Umbilical cord (tissue), 2 donors: ENCODE data around the gene NXN. TPM values are rescaled to one million over a fixed set of nuclear protein-coding genes. Genes with fewer than 3 reads are reported as not detected.
"Not testable (repeated sequence)": the region's sequence is repeated elsewhere in the genome, so short reads cannot be mapped to it uniquely, and the experiment has no call there.

Experiments
- DNase-seq: peaks from one replicate; pipeline ENCODE4 v3.0.0-alpha.2; 2015; ENCODE audit warnings: low spot score
- total RNA-seq: library from RNA; depleted of rRNA; stranded (reverse); fragments of >200 nt; gene quantifications from one replicate; pipeline ENCODE4 v1.2.3, GENCODE V29; 2014; ENCODE audit warnings: low replicate concordance; ENCODE audit not compliant: insufficient read depth

Gene NXN
- total RNA-seq, 1 donor from 2014 or later = 103 TPM

DNA sequence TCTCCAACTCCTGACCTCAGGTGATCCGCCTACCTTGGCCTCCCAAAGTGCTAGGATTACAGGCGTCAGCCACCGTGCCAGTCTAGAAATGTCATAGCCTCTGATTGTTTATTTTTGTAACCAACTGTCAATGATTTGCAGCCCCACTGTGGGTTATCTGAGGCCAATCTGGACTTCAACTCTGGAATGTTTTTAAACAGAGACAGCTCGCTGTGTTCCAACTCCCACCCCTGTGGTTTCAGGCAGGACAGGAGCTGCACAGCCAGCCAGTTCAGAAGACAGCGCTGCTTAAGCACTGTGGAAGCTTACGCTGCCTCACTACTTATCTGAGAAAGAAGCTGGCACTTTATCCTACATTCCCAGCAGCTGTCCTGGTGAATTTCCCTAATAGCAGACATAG lies 177.9 kb downstream of the NXN start:
- peak; percentile 46 for DNase-seq

DNA sequence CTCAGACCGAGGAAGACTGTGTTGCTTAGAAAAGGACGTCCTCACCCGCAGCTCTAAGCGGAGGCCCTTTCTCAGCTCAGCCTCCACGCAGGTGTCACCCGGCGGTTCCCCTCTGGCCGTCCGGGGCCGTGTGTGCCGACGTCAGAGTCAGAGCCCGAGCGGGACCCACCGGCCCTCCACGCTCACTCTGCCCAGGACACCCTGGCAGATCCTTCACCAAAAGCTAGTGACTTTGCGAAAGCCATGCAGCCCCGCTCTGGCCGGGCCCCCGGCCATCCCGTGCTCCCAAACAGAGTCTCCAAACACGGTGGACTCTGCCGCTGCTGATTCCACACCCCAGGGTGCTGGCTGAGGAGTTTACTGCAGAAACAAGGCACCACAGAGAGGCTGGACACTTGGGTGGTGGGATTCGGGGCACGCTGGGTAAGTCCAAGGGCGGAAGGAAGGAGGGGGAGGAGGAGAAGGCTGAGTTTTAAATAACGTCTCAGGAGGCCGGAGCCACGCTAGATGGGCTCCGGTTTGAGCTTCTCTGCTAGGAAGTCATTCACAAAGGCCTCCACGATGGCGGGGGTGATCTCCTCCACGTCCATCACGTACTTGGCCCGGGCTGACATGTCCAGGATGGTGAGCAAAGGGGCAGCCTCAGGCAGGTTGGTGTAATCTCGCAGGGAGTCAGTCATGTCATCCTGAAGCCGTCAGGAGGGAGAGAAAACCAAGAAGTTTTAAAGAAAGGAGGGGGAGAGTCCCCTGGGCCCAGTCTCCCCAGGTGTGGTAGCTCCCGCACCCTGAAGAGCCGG lies 178.9 kb downstream of the NXN start:
- DNase-seq = no peak

DNA sequence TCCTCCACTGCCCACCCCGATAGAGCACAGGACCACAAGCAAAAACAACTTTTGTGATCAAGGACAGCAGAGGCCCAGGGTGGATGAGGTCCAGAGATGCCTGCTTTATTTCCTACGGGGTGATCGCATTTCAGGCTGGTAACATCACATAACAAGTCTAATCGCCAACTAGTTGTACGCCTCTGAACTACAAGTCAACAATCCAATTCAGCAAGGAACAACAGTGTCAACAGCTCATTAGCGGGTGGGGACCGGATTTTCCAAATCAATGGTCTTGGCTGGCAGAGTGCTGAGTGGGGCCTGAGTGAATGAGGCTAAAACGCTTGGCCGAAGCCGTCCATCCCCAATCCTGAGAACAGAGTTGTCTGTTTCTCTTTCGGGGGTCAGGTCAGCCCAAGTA lies 180.3 kb downstream of the NXN start:
- DNase-seq = no peak

DNA sequence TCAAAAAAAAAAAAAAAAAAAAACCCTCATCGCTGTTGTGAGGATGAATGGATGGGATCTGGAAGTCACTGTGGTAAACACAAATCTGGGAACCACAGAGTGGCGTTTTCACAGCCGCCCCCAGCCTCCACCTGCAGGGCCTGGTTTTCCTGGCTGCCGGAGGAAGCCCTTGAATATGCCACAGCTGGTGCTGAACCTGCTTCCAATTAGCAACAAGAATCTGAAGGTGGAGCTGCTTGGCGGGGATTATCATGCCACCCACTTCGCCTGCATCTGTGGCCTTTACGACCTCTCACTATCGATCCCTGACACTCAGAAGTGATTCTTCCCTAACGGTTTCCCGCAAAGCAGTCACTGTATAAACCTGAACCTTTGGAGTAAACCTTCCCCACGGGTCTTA lies 181.3 kb downstream of the NXN start:
- no peak for DNase-seq

DNA sequence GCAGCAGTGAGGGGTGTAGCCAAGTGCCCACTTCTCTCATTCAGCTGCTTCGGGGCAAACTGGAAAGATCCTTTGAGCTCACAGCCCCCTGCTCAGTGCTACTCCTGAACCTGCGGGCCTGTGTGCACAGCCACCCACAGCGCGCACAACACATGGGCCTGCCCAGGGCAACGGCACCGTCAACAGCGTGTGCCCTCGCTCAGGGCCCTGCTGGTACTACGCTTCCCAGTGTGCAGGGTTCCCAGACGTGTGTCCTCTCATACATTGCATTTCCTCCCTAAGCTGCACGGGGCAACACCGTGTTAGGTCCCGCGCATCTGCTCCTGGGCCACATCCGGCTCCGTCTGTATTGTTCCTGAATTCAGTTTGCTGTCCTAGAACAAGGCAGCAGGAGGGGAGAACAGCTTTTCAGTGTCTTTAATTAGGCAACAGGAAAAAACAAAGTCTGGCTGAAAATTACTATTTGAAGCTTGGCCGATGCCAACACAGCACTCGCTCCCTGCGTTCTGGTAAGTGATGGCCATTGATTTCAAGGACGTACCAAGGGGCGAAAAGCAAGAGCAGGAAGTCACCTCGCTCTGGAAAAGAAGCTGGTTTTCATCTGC lies 182.2 kb downstream of the NXN start:
- no peak for DNase-seq

DNA sequence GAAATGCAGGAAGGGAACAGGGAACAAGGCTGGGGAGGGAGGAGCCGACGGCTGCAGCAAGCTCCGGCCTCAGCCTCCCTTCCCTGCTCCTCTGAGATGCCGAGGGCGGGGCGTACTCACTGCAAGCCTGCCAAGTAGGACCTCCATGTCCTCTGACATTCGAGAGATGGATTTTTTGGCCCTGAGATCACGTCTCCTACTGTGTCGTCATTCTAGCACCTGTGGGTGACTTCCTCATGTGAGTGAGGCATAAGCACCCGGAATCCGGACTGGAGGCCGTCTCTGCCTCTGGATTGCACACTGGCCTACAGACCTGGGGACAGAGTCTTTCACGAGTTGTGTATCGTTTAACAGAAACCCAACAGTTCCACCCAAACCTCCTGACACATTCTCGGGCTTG lies 183.0 kb downstream of the NXN start:
- DNase-seq = no peak

DNA sequence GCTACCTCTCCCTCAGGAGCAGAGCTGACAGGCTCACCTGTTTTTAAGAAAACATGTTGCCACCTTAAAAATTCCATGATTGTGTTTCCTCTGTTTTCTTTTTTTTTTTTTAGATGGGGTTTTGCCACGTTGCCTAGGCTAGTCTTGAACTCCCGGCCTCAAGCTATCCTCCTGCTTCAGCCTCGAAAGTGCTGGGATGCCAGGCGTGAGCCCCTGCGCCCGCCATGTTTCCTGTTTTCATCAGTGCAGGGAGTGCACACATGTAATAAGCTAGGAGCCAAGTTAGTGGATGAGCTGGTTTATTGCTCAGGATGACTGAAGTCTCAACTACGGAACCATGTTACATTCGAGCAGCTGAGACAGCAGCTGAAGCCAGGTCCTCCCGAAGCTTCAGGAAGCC lies 183.9 kb downstream of the NXN start:
- no peak for DNase-seq

DNA sequence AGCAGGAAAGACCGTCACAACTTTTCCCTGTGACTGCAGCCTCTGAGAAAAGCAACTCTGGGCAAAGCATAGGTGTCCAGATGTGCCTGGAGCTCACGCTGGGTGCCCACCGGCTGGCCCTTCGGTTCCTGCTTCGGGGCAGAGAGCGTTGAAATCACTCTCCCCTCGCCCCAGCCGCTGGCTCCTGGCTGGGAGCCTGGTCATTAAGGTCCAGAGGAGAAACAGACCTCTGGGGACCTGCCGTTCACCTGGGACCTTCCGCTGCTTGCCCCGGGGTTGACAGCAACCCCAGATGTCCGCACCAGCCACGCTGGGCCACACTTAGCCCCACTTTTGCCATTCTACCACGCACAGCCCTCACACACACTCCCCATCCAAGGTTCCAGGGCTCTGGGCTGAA lies 184.3 kb downstream of the NXN start:
- DNase-seq = no peak

DNA sequence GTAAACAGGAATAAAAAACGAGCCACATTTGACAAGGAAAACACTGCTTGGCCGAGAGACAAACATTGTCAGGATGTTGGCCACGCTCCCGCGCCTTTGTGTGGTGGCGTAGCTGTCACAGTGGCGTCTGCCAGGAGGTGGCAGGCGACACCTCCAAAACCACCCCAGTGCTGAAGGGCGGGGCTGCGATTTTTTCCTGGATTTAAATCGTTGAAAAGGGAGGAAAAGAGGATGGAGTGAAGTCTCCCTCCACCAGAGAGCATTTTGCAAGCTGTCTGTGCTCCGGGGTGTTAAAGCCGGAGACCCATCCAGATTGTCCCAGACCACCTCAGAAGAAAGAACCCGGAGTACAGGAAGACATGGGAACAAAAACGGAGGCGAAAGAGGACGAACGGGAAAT lies 184.7 kb downstream of the NXN start:
- peak; percentile 84 for DNase-seq

DNA sequence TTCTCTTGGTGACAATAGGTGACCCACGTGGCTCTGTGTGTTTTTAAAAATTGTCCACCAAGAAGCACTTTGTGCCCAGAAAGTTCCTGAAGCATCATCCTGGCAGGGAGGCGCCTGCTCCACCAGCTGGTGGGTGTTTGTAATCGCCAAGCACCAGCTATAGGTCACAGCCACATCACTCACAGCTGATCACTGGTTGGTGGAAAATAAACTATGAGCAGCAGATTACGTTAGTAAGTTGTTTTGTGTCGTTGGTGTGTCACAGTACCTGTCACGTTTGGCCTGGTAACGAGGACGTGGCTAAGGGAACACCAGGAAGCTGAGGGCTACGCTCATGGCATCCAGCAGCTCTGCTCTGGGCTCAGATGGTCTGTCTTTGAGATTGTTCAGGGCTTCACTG lies 187.3 kb downstream of the NXN start:
- no peak for DNase-seq

DNA sequence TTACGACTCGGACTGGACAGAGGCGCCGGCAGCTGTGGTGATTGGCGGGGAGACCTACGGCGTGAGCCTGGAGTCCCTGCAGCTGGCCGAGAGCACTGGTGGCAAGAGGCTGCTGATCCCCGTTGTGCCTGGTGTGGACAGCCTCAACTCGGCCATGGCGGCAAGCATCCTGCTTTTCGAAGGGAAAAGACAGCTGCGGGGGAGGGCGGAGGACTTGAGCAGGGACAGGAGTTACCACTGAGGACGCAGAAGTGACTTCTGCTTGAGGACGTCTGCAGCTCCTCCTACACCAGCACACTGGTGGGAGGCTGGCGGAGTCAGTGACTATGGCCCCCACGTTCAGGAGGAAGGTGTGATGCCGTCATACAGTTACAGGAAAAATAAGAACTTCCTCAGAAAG lies 187.7 kb downstream of the NXN start:
- DNase-seq = no peak

DNA sequence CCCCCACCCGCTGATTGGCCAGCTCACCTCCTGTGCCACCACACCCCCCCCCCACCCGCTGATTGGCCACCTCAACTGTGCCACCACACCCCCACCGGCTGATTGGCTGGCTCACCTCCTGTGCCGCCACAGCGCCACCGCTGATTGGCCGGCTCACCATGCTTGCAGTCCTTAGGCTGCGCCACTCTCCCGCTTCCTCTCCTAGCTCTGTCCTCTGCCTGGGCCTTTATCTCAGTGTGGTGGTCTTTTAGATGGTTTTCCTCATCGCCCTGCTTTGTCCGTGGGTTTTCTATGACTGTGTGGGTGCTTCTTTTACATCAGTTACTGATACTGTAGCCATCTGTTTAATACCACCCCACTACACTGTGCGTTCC lies 188.7 kb downstream of the NXN start:
- DNase-seq = peak; percentile 42

DNA sequence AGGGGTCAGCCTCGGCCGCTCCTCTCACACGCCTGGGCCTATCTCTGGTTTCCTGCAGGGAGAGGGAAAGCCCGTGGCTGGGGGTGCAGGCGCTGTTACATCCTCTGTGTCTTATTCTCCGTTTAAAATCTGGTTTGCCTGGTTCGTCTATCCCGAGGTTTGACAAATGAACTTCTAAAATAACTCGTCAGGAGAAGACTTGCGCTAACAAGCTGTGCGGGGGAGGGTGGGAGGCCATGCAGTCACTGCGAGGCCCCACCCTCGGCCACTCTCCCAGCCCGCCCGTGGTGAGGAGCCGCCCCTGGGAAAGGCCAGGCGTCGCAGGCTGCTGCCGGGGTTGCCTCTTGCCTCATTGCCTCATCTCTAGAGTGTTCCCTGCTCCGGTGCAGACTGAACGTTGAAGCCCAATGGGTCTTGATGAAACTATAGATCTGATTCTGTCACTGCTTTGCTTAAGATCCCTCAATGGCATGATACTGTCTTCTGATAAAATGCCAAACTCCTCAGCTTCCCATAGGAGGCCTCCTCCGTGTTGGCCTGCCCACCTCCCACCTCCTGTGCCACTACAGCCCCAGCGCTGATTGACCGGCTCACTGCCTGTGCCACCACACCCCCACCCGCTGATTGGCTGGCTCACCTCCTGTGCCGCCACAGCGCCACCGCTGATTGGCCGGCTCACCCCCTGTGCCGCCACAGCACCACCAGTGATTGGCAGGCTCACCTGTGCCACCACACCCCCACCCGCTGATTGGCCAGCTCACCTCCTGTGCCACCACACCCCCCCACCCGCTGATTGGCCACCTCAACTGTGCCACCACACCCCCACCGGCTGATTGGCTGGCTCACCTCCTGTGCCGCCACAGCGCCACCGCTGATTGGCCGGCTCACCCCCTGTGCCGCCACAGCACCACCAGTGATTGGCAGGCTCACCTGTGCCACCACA lies 189.4 kb downstream of the NXN start:
- DNase-seq = peak; percentile 81

DNA sequence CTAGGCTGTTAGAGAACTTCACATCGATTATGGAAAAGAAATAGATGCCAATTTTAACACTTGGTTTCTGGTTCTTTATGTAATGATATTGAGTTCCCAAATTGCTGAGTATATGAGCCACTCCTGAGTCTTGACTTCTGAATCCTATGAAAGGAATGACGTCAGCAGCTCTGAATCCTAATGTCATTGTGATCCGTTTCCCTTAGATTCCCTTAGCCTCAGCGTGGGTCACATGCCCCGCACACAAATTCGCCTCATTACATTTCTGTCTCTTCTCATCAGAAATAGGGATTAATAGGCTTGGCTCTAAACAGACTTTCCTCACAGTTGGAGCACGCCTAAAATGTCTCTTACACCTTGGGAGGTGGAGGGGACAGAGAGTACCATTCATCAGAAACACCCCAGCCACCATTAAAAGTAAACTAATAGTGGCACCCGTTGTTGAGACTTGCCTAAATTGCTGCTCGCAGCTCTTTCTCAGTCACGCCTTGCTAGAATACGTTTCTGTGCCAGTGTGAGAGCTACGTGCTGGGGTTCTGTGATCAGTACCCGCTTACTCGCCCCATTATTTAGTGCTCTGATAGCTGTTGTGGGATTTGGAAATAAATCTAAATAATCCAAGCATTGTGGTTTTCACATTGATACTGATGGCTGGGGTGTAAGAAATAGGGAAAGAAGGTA lies 190.3 kb downstream of the NXN start:
- no peak for DNase-seq

DNA sequence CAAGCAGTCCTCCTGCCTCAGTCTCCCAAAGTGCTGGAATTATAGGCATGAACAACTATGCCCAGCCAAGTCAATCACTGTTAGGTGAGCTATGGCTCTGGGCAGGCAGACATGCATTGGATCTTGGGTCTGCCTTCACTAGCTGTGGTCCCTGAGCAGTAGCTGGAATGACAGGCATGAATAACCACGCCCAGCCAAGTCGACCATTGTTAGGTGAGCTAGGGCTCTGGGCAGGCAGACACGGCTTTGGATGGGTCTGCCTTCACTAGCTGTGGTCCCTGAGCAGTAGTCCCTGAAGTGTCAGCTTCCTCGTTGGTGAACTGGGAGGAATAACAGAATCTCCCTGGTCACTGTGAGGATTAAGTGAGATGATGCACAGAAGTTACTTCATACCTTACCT lies 191.0 kb downstream of the NXN start:
- no peak for DNase-seq

DNA sequence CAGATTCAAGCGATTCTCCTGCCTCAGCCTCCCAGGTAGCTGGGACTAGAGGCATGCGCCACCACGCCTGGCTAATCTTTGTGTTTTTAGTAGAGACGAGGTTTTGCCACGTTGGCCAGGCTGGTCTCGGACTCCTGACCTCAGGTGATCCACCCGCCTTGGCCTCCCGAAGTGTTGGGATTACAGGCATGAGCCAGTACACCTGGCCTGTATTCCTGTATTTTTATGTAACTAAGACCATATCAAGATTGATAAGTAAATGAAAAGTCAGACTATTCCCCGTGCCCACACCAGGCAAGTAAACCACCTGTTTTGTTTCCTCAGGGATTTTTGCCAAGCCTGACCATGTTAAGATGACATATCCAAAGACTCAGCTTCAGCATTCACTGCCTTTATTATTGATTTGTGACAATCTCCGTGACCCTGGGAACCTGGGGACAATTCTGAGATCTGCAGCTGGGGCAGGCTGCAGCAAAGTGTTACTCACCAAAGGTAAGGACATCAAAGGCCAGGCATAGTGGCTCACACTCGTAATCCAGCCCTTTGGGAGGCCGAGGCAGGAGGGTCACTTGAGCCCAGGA lies 191.8 kb downstream of the NXN start:
- no peak for DNase-seq

DNA sequence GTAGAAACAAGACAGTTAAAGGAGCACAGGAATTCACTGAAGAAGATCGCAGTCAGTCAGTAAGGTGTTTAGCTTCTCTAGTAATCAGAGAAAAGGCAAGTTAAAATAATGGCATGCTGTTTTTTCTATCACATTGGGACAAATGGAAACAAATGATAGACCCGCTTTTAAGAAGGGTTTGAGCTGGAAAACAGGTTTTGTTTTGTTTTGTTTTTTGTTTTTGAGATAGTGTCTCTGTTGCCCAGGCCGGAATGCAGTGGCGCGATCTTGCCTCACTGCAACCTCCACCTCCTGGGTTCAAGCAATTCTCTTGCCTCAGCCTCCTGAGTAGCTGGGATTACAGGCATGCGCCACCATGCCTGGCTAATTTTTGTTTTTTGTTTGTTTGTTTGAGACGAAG lies 193.7 kb downstream of the NXN start:
- DNase-seq = not testable (repeated sequence)

DNA sequence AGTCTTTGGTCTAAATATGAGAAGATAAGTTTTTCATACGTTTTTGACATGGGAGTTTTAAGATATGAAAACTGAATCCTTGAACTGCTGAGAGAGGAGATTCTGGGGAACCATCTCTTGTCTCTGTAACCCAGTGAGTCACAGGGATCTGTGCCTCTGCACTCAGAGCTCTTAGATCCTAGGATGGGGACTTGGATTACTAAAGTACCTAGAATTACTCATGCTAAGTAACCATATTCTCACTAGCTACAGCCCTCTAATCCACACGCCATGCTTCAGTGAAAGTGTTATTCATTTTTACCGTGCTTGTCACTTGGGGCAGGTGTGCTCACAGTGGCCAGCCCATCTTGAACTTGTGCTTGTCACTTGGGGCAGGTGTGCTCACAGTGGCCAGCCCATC lies 195.4 kb downstream of the NXN start:
- no peak for DNase-seq

DNA sequence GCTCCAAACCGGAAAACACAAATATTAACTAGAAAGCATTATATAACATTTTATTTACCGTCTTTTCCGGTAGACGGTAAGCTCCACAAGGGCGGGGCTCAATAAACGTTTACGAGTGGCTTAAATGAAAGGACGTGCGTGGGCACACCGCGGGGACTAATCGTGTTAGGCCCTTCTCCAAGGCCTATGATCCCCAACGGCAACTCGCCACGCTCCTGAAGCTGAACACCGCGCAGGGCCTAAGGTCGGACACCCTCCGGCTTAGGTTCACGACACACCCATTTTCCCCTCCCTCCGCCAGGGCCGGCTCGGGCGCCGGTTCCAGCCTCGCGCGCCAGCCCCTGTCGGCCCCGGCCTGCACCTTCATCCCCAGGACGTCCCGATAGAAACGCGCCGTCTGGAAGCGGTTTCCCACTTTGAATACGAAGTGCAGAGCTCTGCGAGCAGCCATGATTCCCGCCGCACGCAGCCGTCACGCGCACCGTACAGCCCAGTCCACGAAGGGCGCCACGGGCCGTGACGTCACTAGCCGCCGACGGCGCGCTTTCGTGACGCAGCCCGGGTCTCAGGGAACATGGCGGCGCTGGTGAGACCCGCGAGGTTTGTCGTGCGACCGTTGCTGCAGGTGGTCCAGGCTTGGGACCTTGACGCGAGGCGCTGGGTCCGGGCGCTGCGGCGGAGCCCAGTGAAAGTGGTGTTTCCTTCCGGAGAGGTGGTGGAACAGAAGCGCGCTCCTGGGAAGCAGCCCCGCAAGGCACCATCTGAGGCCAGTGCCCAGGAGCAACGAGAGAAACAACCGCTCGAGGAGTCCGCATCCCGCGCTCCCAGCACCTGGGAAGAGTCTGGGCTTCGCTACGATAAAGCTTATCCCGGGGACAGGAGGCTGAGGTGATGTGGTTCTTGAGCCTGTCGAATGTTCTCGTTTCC lies 197.5 kb downstream of the NXN start, which contains the start of the genes GLOD4 and MRM3:
Gene GLOD4 (minus strand): TSS at position 476 of the 927 bp plus-strand sequence. CDS start 25 bp downstream, at position 451.
Gene MRM3 (plus strand): TSS at position 549 of the 927 bp plus-strand sequence. CDS start 26 bp downstream, at position 575.
- peak; percentile 94 for DNase-seq

DNA sequence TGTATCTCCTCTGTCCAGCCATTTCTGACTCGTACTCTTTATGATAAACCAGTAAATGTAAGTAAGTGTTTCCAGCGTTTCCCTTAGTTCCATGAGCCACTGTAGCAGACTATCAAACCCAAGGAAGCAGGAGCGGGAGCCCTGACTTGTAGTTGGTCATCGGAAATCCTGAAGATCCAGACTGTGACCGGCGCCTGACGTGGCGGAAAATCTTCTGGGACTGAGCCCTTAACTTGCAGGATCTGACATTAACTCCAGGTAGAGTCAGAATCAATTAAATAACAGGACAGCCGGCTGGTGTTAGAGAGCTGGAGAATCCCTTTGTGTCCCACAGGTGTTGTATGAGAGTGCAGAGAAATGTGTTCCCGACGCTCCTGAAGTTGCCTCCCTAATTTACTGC lies 201.5 kb downstream of the NXN start:
- no peak for DNase-seq
